Caco-2 (cell line): ENCODE measurements around the gene ACAA2. TPM values are rescaled to one million over a fixed set of nuclear protein-coding genes. Genes with fewer than 3 reads are reported as not detected.
A peak's percentile ranks its signal among the peaks of the same experiment; 100 is the strongest.
"Not testable (repeated sequence)": the region's sequence is repeated elsewhere in the genome, so short reads cannot be mapped to it uniquely, and the experiment has no call there.

Experiments
- BruUV-seq: library from RNA; stranded (reverse); fragments of 400-500 nt; replicated peaks from 2 replicates; lab custom pipeline; 2021; lab: Mats Ljungman, UMichigan
- CTCF ChIA-PET: fragments of 300-600 bp; sonication (Branson Sonifier 250); formaldehyde crosslinking; loops from one replicate; lab custom pipeline; 2022; ENCODE audit warnings: antibody characterized with exemption; lab: Charles Lee
- POLR2A ChIA-PET: fragments of 300-600 bp; sonication (Branson Sonifier 250); formaldehyde crosslinking; loops from one replicate; lab custom pipeline; 2022; ENCODE audit warnings: antibody characterized with exemption; lab: Charles Lee
- DNase-seq, 2 experiments: peaks; one replicate each; pipeline versions ENCODE4 v3.0.0 to v3.0.0-alpha.2; 2020 to 2022
- H3K27me3 ChIP-seq: replicated peaks from 2 replicates; pipeline ENCODE4 v1.6.0; 2011; ENCODE audit warnings: low read length; ENCODE audit not compliant: control insufficient read depth, insufficient read depth
- H3K36me3 ChIP-seq: 2 replicates; pipeline ENCODE4 v1.5.1; 2011; ENCODE audit warnings: low read length; ENCODE audit not compliant: control insufficient read depth, insufficient read depth
- H3K4me1 ChIP-seq: fragments of 250-450 bp; sonication (Bioruptor Pico); 2 replicates; pipeline ENCODE4 v1.5.1; 2020; ENCODE audit warnings: mild to moderate bottlenecking
- H3K4me3 ChIP-seq: 2 replicates; pipeline ENCODE4 v1.5.1; 2011; ENCODE audit warnings: low read depth, mild to moderate bottlenecking, control low read depth, low read length
- H3K9me3 ChIP-seq: fragments of 250-450 bp; sonication (Bioruptor Pico); 2 replicates; pipeline ENCODE4 v1.5.1; 2020; ENCODE audit warnings: mild to moderate bottlenecking, moderate library complexity
- H3K27ac Mint-ChIP-seq: one replicate; pipeline ENCODE4 v1.8.0; 2022; ENCODE audit warnings: mixed read lengths; ENCODE audit not compliant: unreplicated experiment
- H3K27me3 Mint-ChIP-seq: one replicate; pipeline ENCODE4 v1.8.0; 2022; ENCODE audit warnings: mixed read lengths; ENCODE audit not compliant: insufficient read depth, unreplicated experiment
- H3K36me3 Mint-ChIP-seq: one replicate; pipeline ENCODE4 v1.8.0; 2022; ENCODE audit warnings: mild to moderate bottlenecking, mixed read lengths; ENCODE audit not compliant: insufficient read depth, unreplicated experiment
- H3K4me1 Mint-ChIP-seq: one replicate; pipeline ENCODE4 v1.8.0; 2022; ENCODE audit warnings: low read depth, mixed read lengths; ENCODE audit not compliant: unreplicated experiment
- H3K4me3 Mint-ChIP-seq: one replicate; pipeline ENCODE4 v1.8.0; 2022; ENCODE audit warnings: mild to moderate bottlenecking, moderate library complexity, mixed read lengths; ENCODE audit not compliant: unreplicated experiment
- H3K9me3 Mint-ChIP-seq: one replicate; pipeline ENCODE4 v1.8.0; 2022; ENCODE audit warnings: mixed read lengths; ENCODE audit not compliant: unreplicated experiment
- intact Hi-C: fragments of 100-400 bp; cut with micrococcal nuclease; formaldehyde crosslinking; loops from one replicate; pipeline ENCODE4 v1.10.0; 2022; ENCODE audit not compliant: unreplicated experiment
- total RNA-seq: library from RNA; stranded (reverse); gene quantifications from 2 replicates; pipeline ENCODE4 v1.2.3, GENCODE V29; 2022
- TF ChIP-seq, protein P1 (sequence below), 2 experiments: fragments of 200-600 bp in 1 of 2; IDR thresholded peaks; 1 replicate in 1 of 2; 2 replicates in 1 of 2; pipeline versions ENCODE4 v1.5.1 to v1.8.0; 2011 to 2022; ENCODE audit warnings: antibody characterized with exemption in 1 of 2, control low read depth in 1 of 2, inconsistent platforms in 1 of 2, low read depth in 1 of 2, low read length in 1 of 2, mild to moderate bottlenecking in 1 of 2, moderate library complexity in 1 of 2; ENCODE audit not compliant: insufficient read depth in 1 of 2, severe bottlenecking in 1 of 2, unreplicated experiment in 1 of 2

Gene ACAA2
- total RNA-seq, 1 experiment from 2014 or later, result 207 TPM

DNA sequence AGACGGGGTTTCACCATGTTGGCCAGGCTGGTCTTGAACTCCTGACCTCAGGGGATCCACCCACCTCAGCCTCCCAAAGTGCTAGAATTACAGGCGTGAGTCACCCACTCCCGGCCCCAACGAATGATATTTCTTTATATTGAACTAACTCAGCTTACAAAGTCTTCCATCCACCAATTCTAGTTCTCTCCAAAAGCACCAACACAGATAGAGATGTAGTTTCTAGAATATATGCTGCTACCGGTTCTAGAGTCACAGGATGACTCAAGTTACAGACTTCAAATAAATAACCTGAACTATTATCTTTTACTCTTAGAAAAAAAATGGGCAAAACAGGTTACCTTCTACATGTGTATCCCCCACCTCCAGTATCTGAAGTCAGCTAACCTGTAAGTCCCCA is 9.2 kb downstream of the ACAA2 start:
- no TSS peak for BruUV-seq
- H3K27me3 Mint-ChIP-seq, result no peaks in the 10 kb centered on the region
- H3K4me1 Mint-ChIP-seq, result peaks cover 22% of the 10 kb centered on the region
- TF ChIP-seq, protein P1, sequence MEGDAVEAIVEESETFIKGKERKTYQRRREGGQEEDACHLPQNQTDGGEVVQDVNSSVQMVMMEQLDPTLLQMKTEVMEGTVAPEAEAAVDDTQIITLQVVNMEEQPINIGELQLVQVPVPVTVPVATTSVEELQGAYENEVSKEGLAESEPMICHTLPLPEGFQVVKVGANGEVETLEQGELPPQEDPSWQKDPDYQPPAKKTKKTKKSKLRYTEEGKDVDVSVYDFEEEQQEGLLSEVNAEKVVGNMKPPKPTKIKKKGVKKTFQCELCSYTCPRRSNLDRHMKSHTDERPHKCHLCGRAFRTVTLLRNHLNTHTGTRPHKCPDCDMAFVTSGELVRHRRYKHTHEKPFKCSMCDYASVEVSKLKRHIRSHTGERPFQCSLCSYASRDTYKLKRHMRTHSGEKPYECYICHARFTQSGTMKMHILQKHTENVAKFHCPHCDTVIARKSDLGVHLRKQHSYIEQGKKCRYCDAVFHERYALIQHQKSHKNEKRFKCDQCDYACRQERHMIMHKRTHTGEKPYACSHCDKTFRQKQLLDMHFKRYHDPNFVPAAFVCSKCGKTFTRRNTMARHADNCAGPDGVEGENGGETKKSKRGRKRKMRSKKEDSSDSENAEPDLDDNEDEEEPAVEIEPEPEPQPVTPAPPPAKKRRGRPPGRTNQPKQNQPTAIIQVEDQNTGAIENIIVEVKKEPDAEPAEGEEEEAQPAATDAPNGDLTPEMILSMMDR (IDR thresholded peaks at IDR 0.05; ENCODE audit: insufficient read depth in 1 of 2, low read depth in 1 of 2, low read length in 1 of 2, severe bottlenecking in 1 of 2, unreplicated experiment in 1 of 2), result no peak
- 0 out of 2 replicates have a peak, but pooled peaks cover 1% of the 10 kb centered on the region for H3K4me1 ChIP-seq
- H3K36me3 Mint-ChIP-seq, result peaks cover 65% of the 10 kb centered on the region
- H3K4me3 ChIP-seq, result no peak overlapping the region
- intact Hi-C loops, result no loop called here
- no peaks in the 10 kb centered on the region for H3K27me3 ChIP-seq
- no peak for DNase-seq
- no peaks in the 10 kb centered on the region for H3K9me3 Mint-ChIP-seq
- no peaks in the 10 kb centered on the region for H3K9me3 ChIP-seq
- ChIA-PET POLR2A (no interaction called here), CTCF (no interaction called here)
- no peak overlapping the region for H3K4me3 Mint-ChIP-seq
- no peak overlapping the region for H3K27ac Mint-ChIP-seq
- H3K36me3 ChIP-seq, result no peaks in the 10 kb centered on the region

DNA sequence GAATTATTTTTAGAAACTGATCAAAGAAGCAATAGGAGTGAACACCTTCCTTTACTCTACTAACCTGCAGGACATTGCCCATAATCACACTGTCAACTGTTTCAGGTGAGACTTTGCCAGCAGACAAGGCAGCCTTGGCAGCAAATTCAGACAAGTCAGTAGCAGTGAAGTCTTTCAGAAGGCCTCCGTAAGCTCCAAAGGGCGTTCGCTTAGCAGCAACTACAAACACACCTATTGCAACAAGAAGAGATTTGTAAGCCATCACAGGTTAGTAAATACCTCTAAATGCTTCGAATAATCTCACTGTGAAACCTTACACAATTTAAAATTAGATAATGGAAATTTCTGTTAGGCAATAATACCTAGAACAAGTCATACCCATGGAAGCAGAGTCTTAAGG is 10.7 kb downstream of the ACAA2 start:
- Histone ChIP-seq H3K36me3 (no peaks in the 10 kb centered on the region), H3K27me3 (no peaks in the 10 kb centered on the region), H3K4me3 (no peak overlapping the region), H3K9me3 (no peaks in the 10 kb centered on the region), H3K4me1 (no peaks in the 10 kb centered on the region)
- H3K36me3 Mint-ChIP-seq, result peaks cover 63% of the 10 kb centered on the region
- peak overlapping the region; percentile 45 for H3K27ac Mint-ChIP-seq
- H3K4me3 Mint-ChIP-seq, result no peak overlapping the region
- H3K9me3 Mint-ChIP-seq, result no peaks in the 10 kb centered on the region
- BruUV-seq, result no TSS peak
- ChIA-PET CTCF (no interaction called here), POLR2A (no interaction called here)
- peaks cover 17% of the 10 kb centered on the region for H3K4me1 Mint-ChIP-seq
- intact Hi-C loops, result no loop called here
- peak in 1 of 2 experiments; percentile 22 for DNase-seq
- TF ChIP-seq, protein P1 (IDR thresholded peaks at IDR 0.05; ENCODE audit: insufficient read depth in 1 of 2, low read depth in 1 of 2, low read length in 1 of 2, severe bottlenecking in 1 of 2, unreplicated experiment in 1 of 2), result no peak
- no peaks in the 10 kb centered on the region for H3K27me3 Mint-ChIP-seq

DNA sequence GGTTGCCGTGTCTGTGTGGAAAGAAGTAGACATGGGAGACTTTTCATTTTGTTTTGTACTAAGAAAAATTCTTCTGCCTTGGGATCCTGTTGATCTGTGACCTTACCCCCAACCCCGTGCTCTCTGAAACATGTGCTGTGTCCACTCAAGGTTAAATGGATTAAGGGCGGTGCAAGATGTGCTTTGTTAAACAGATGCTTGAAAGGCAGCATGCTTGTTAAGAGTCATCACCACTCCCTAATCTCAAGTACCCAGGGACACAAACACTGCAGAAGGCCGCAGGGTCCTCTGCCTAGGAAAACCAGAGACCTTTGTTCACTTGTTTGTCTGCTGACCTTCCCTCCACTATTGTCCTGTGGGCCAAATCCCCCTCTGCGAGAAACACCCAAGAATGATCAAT is 12.8 kb downstream of the ACAA2 start:
- H3K9me3 ChIP-seq, POLR2A ChIA-PET, H3K27me3 Mint-ChIP-seq, H3K27me3 ChIP-seq, H3K4me3 ChIP-seq, CTCF ChIA-PET, intact Hi-C loops, BruUV-seq, H3K4me3 Mint-ChIP-seq, H3K4me1 ChIP-seq, H3K27ac Mint-ChIP-seq, DNase-seq, H3K36me3 ChIP-seq, H3K9me3 Mint-ChIP-seq: not testable (repeated sequence)
- peaks cover 56% of the 10 kb centered on the region for H3K36me3 Mint-ChIP-seq
- H3K4me1 Mint-ChIP-seq, result peaks cover 17% of the 10 kb centered on the region

DNA sequence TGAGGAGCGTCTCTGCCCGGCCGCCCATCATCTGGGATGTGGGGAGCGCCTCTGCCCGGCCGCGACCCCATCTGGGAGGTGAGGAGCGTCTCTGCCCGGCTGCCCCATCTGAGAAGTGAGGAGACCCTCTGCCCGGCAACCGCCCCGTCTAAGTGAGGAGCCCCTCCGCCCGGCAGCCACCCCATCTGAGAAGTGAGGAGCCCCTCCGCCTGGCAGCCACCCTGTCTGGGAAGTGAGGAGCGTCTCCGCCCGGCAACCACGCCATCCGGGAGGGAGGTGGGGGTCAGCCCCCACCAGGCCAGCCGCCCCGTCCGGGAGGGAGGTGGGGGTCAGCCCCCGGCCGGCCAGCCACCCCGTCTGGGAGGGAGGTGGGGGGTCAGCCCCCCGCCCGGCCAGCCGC is 13.5 kb downstream of the ACAA2 start:
- H3K36me3 ChIP-seq, H3K9me3 Mint-ChIP-seq, POLR2A ChIA-PET, H3K9me3 ChIP-seq, H3K4me3 ChIP-seq, H3K27me3 ChIP-seq, CTCF ChIA-PET, H3K4me1 ChIP-seq, DNase-seq, H3K27me3 Mint-ChIP-seq, BruUV-seq, H3K27ac Mint-ChIP-seq, H3K4me3 Mint-ChIP-seq: not testable (repeated sequence)
- Mint-ChIP-seq H3K36me3 (peaks cover 61% of the 10 kb centered on the region), H3K4me1 (peaks cover 15% of the 10 kb centered on the region)
- intact Hi-C loops, result loop anchor here (5.0 kb wide), 1 partner anchor 57 kb away; no protein-coding TSS in a partner anchor
